HG03571 (cell line): Measurements from ENCODE around the gene MTTP.
"Not testable (repeated sequence)": the region's sequence is repeated elsewhere in the genome, so short reads cannot be mapped to it uniquely, and the experiment has no call there.

Experiments used
- ATAC-seq: cut with Tn5 transposase; IDR thresholded peaks from one replicate; pipeline ENCODE4 v1.9.1; 2021; ENCODE audit not compliant: unreplicated experiment

The MTTP gene

DNA sequence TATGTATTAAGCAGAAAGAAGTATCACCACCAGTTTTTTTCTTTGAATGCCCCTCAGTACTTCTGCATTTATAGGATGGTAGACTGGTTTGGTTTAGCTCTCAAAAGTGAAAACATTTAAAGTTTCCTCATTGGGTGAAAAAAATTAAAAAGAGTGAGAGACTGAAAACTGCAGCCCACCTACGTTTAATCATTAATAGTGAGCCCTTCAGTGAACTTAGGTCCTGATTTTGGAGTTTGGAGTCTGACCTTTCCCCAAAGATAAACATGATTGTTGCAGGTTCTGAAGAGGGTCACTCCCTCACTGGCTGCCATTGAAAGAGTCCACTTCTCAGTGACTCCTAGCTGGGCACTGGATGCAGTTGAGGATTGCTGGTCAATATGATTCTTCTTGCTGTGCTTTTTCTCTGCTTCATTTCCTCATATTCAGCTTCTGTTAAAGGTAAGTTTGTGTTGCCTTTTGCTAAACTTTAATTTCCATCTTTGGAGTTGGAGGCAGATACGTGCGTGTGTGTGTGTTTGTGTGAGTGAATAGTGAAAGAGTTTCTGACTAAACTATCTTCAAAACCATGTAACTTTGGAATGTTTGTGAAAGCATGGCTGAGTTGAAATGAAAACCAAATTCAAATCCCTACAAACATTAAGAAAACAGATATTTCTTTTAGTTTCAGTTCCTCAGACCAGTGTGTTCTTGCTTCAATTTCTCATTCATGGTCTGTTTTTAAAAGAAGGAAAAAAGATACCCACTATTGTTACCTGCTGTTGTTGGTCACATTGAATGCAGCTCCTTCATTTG is at the start of gene MTTP:
TSS of gene MTTP (plus strand) at position 295 of the 795 bp plus-strand sequence. CDS start at position 381, 86 bp downstream.
- ATAC-seq = peak; percentile 72

DNA sequence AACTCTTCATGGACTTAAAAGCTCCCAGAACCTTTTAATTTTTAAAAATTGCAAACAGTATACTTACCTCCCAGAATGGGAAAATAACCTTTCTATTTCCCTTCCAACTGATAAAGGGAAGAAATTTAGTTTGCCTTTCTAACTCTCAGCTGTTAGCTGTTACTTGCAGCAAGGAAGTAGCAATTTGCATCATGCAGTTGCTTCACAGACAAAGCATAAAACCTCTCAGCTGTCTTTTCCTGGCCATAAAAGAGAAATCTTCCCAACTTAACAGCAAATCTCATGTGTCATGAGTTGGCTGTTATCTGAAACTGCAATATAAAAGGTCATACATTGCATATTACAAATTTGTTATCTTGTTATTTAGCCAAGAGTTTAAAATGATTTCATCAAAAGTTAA is 45.4 kb upstream of the MTTP start:
- ATAC-seq = no peak

DNA sequence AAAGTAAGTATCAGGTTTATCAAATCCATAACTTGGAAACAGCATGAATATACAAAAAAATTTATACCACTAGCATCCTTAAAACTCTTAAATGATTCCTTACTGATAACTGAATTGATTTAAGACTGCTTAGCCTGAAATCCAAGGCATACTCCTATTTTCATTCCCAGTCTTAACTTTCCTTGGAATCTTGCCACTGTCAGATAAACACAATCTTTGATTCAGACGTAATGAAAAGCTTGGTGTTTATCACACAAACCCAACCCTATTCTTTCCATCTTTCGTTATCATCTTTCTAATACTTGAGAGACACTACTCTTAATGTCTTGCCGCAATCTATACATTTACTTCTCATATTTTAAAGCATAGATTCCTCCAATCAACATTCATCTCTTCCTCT is 44.7 kb upstream of the MTTP start:
- ATAC-seq = no peak

DNA sequence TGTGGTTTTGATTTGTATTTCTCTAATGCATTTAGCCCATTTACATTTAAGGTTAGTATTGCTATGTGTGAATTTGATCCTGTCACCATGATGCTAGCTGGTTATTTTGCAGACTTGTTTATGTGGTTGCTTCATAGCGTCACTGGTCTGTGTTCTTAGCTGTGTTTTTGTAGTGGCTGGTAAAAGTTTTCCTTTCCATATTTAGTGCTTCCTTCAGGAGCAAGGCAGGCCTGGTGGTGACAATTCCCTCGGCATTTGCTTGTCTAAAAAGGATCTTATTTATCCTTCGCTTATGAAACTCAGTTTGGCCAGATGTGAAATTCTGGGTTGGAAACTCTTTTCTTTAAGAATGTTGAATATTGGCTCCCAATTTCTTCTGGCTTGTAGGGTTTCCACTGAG is 39.9 kb upstream of the MTTP start:
- ATAC-seq = not testable (repeated sequence)

DNA sequence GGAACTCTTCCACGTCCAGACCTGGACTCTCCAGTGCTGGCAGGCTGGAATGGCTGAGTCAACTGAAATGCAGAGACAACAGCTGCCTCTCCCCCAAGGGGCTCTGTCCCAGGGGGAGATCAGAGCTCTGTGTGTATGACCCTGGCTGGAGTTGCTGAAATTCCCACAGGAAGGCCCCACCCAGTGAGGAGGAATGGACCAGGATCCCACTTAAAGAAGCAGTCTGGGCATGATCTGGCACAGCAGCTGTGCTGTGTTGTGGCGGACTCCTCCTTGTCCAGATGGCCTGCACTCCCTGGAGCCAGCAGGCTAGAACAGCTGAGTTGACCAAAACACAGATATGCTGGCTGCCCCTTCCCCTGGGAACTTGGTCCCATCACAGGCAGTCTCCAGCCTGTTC is 38.4 kb upstream of the MTTP start:
- ATAC-seq = no peak

DNA sequence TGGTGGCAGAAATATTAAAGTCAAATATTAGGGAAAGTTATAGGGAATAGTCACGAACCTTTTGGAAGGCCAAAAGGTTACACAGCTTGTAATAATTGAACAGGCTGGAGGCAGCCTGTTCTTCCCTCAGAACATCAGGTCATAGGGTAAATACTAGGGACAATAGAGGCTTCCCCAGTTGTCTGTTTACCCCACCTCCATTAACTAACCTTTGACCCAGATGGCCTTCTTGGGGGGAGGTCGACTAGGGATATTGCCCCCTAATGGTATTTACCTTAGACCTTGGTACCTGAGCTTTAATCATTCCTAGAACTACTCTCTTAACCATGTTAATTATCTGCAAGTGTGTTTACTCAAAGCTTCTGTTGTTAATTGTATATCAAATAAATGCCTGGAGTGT is 37.8 kb upstream of the MTTP start:
- no peak for ATAC-seq

DNA sequence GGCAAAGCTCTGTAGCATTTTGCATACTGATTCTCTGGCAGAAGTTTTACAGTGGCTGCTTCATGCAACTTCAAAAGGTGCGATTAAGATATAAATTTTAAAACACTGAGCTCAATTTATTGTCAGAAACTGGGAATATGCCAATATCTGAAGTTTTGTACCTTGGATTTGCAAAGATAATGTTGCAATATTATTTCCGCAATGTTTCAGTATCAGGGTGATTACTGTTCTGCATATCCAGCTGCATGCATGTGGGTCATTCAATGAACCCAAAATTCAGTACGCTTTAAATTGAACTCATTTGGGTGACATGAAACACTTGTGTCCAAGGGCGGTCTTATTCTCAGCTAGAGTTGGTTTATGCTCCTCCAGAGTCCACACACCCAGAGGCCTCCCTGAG is 37.0 kb upstream of the MTTP start:
- ATAC-seq = no peak

DNA sequence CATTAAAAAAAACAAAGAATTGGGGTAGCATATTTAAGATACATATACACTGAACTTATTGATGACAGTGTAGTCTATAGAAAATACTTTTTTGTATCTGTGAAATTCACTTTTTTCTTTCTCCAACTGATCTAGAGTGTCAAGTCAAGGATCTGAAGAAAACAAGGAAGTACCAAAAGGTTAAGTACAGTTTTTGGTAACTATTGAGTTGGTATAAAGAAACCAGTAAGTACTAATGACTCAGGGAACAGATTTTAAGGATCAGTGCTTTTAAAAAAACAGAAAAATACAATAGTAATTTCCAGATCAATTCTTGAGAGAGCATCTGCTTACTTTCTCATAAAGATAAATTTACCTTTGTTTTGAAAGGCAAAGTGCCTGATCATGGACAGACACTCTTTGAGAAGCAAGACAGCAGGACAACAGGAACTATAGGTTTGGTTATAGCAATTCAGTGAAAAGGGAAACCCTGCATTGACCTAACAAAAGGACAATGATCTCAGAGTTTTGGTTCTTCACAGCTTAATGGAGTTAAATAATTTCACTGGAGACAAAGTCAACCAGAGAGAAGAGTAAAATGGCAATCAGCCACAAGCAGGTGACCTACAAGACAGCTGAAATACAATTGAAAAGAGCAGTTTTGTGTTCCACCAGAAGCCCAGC is 34.2 kb upstream of the MTTP start:
- no peak for ATAC-seq

DNA sequence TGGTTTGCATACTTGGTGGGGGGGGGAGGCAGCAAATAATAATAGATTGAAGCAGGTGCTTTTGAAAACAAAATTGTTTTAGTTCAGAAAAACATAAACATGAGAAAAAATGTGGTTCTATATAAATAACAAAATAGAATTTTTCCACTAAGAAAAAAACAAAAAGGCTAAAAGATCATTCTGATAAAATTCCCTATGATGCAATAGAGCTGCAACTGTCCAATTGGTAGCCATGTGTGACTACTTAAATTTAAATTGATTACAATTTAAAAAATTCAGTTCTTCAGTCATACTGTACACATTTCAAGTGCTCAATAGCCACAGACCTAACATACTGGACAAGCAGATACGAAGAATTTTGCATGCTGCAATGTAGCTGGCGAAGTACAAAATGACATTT is 21.8 kb upstream of the MTTP start:
- no peak for ATAC-seq

DNA sequence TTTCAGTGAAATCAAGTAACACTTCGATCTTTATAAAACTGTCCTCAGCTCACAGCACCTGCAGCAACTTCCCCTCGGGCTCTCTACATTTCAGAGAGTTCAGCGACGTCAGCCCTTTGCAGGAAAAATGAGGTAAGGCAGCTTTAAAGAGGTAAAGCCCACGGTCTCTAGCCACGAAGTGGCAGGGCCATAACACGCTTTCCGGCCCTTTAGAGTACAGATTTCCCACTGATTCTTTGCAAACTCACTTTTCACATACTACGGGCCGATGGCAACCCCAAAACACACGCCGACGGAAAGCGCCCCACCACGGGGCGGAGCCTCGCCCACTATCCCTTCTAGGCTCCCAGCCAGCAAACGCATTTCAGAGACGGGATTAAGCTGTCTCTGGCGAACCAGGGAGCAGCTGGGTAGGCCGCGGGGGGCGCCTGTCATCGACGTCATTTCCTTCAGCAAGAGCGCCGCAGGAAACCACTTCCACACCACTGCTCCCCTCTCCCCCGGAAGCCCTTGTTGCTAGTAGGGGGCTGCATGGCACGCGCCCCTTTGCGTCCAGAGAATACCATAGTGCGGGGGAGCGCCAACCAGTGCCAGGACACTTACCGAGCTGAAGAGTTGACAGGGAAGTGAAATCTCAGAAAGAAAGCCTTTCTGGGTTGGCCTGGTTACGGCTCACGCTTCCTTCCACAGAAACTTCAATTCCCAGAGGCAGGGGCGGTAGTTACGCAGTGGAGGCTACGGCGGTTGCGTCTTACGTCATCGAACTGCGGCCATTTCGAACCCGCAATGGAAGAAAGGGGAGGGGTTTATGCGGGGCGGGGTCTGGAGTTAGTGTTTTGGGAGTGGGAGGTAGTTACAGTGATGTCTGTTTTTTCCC is 11.1 kb upstream of the MTTP start, which contains the start of gene TRMT10A:
TSS of gene TRMT10A (minus strand) at position 730 of the 877 bp plus-strand sequence. CDS start 4,701 bp downstream, outside the sequence.
- peak; percentile 96 for ATAC-seq

DNA sequence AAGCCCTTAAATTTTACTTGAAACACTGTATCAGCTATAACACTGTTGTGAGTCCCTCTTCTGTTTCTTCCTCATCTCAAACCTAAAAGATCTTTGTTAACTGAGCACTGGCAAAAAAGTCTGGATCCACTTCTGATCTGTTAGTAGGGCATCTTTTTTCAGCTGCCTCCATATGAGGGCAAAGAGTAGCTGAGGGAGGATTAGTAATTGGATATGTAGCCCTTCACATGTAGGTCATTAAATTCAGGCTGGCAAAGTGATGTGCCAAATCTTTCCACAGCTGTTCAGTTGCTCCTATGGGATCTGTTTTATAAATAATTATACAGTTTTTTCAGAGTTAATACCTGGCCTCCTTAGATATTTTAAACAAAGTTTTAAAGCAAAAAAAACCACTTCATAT is 9.7 kb upstream of the MTTP start:
- no peak for ATAC-seq

DNA sequence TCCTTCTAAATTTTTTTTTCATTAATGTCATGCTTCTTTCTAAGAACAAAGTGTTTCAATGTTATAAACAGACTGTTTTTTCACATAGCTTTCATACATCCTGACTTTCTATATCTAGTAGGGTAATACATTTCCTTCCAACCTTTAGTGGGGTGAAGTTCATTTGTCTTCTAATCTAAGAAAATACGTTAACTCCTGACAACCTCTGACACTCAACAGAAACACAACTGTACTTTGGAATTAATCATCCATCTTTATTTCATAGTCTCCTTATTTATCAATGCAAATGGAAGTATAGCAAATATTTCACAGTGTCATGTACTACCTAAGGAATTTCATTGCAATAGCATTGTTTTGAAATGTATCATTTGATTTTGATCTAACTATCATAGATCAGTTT is 2.7 kb upstream of the MTTP start:
- ATAC-seq = no peak

DNA sequence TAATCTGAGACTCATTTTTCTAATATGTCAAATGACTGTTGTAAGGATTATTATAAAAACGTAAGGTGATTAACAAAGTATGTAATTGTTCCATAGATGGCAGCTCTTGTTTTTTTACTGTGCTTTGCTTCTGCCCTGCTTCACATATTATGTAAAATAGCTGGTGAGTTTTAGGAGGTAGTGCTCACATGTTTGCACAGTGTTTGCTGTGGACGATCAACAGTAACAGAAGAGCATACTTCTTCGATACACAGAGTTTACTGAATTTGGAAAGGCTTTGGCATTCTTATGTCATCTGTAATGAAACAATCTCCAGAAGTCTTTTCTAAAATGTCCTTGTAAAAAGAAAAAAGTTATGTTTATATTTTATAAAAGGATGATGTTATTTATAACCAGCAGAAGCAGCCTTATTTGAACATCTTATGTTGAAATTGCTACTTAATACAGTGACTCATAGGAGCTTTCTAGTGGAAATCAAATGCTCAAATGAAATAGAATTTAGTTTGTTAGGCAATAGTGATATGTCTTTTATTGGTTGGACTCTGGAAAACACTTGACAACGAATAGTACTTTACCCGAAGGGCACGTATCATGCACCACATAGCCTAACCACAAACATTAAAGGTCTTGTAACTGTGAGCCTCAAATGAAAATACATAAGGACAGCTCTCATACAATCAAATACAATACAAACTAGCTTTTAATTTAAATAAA is 1.9 kb upstream of the MTTP start:
- no peak for ATAC-seq

DNA sequence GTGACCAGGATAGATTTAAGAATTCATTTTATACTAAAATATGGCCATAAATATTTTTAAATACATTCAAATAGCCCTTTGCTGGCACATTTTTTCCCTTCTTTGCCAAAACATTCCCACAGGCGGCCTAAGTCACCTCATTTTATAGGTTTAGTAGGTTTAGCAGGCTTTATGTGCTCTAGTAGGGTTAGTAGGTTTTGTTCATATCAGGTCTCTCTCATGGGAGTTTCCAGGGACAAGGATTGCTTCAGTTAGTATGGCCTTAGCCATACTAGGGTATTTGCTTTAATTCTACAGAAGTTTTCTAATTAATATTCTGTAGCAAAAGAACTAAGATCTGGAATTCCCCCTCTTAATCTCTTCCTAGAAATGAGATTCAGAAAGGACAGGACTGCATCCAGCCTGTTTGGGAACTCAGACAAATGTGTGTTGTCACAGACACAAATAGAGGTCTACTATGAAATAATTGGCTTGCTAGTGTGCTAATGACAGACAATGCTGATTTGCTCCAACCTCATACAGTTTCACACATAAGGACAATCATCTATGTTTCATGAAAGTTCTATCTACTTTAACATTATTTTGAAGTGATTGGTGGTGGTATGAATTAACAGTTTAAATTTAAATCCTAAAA is 772 bp upstream of the MTTP start:
- no peak for ATAC-seq

DNA sequence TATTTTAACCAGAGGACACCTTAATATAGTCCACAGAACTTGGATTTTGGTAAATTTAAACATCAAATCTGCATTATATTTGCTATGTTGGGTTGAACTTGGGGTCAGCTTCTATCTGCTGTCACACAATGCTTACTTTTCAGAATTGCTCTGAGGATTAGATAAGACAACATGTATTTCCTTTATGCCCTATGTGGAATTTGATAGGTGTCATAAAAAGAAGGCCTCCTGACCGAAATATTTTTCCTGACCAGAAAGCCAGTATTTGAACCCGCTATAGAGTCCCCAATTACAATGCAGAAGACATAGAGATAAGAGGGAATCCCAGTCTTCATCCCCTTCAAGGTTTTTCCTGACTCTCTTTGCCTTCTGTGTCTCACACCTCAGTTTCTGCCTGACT is 4.1 kb downstream of the MTTP start:
- no peak for ATAC-seq

DNA sequence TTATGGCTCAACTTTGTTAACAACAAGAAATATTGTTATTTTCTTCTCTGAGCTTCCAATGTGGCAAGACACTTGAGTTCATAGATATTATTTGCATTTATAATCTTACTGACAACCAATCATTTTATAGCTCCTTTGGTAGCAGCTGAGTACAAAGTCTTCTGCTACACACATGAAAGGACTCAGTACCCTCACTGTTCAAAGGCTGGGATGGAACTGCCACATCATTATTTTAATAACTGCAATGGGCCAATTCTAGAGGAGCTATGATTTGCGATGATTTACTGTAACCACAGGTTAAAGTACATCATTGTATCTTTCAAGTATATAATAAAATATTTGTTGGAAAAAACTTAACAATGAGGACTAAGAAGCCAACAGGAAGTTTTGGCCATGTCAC is 10.9 kb downstream of the MTTP start:
- ATAC-seq = no peak

DNA sequence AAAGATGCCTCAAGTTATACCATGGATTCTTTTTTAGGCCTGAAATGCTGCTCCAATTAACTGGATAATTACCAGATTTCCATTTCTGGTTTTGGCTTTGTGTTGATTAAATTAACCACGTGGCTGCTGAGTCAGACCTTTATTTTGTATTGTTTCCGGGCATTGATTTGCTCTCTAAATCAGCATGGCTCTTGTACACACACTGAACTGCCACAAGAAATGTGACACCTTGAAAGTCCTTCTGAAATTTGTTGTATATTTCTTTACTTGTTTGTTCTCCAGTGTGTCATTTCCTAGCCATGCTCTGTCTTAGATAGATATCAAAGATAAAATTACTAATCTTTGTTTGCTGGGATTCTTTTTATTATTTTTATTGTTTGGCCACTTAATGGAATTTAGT is 11.7 kb downstream of the MTTP start:
- ATAC-seq = no peak

DNA sequence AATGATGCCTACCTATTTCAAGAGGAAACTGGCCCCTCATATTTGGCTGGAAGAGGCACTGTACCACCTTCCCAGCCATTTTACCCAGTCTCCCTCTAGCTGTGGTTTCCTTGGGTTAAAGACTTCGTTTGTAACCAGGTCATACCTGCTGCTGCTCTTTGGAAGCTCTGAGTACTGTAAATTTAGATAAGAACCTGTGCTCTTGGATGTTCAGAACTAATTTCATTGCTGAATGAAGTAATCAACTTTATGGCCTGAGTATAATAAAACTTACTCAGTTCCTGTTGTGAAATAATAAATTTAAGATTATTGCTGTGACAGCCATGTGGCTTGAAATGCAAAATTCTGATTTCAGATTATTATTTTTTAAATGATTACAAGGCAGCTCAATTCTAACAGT is 12.2 kb downstream of the MTTP start:
- ATAC-seq = no peak

DNA sequence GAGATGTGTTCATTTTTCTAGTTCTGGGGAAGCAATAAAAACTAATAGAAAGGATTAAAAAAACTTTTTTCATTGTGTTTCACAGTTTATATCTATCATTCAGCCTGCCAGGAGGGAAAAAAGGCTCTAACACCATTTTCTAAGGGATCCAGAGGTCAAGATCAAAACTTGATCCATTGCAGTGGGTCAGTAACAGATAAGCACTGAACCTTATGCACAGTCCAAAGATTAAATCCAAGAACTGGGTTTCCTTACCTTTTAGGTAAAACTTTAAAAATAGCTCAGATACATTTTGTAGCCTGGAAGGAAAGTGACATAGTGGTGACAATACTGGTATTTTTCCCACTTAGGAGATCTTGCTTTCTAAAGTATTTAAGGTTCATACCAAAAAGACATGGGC is 12.7 kb downstream of the MTTP start:
- no peak for ATAC-seq

DNA sequence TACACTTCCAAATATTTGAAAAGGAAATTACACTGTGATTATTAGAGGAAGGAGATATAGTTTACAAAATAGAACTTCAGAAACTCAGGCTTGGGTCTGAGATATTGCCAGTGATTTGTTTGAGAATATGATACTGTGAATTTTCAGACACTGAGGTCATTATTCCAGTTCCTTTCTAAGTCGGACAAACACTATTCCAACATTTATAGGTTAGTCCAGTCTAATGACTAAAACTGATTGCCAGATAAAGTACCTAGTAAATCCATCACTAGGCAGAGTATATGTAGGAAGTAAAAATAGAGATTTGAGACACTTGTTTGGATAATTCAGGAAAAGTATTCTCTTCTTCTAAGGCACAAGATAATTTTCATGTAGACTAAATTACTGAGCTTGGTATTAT is 13.2 kb downstream of the MTTP start:
- ATAC-seq = no peak
